NCI-H1105 treated with DMSO at 0.1 percent for 48 hours (cell line): Measurements from ENCODE around the gene POC1A.
A peak's percentile ranks its signal among the peaks of the same experiment; 100 is the strongest.

Experiments used
- DNase-seq: peaks from one replicate; lab custom pipeline; 2025; lab: John Stamatoyannopoulos, UW

Gene POC1A

DNA sequence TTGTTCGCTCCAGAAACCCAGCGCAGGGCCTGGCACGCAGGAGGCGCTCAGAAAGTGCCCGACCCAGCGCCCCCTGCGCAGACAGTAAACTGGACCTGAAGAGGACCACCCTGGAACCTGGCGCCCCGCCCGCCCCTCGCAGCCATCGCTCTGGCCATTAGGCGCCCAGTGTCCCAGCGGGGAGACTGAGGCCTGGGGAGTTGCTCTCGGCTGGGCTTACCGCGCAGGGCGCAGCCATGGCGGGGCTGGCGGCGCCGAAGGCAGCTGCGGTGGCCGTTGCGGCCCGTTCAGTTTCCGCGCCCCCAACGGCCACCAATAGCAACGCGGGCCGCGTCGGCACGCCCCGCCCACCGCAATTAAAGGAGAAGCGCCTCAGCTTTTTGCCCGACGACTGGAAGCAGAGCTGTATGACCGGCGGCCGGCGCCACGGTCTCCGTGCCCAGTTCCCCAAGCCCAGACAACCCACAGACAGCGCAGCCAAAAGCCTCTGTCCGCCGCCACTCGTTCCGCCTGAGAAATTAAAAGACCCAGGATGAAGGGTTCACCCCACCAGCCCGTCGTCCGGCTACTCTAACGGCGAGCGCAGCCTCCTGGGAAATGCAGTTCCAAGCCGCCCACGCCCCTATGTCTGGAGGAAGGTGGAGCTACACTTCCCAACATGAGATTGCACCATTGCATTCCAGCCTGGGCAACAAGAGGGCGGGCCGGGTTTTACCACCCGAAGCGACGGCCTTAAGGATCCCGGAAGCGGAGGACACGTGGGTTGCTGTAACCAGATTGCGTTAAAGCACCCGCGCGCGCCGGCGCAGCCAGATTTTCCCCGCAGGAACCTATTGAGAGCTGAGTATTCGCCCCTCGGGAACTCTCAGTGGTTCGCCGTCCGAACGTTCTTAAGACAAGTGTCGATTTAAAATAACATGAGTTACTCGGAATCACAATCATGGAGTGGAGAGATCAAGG is at the start of gene POC1A:
Gene POC1A (minus strand): TSS at position 289 of the 960 bp plus-strand sequence. CDS start 51 bp downstream, at position 238.
- peak; percentile 85 for DNase-seq

GRCh38 chr3:52203701-52204100 is 49.5 kb upstream of the POC1A start:
- no peak for DNase-seq

- DNase-seq, result no peak
Observed at GRCh38 chr3:52202384-52203077, 48.3 kb upstream of the POC1A start.

- DNase-seq, result no peak
Observed at GRCh38 chr3:52200981-52201679, 46.9 kb upstream of the POC1A start.

- no peak for DNase-seq
Observed at GRCh38 chr3:52198643-52199608, 44.7 kb upstream of the POC1A start.

- DNase-seq, result peak; percentile 66
Observed at GRCh38 chr3:52197842-52198625, 43.8 kb upstream of the POC1A start, which contains the start of gene ALAS1. ALAS1 (plus strand) TSS chr3:52198160; CDS start chr3:52199242, 1,082 bp downstream.

GRCh38 chr3:52197499-52197841 is 43.2 kb upstream of the POC1A start:
- DNase-seq, result no peak

DNA sequence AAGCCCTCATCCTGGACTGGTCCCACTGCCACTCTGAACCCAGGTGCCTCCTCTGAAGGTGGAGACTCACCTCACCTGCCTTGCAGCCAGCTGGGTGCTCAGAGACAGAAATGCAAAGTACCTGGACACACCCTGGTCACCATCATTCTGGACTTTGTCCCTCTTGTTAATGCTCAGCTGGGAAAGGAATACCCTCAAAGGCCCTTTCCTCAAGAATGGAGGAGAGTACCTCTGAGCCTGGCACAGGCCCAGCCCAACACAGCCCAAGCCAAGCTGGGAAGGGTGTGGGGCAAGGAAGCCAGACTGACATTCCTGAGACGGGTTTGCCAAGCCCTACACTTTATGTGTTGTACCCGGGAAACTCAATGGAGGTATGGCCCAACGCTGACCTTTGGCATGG is 42.8 kb upstream of the POC1A start:
- DNase-seq, result no peak

GRCh38 chr3:52195823-52196331 is 41.7 kb upstream of the POC1A start:
- DNase-seq, result no peak

- DNase-seq, result no peak
Observed at GRCh38 chr3:52195291-52195597, 41.0 kb upstream of the POC1A start.

DNA sequence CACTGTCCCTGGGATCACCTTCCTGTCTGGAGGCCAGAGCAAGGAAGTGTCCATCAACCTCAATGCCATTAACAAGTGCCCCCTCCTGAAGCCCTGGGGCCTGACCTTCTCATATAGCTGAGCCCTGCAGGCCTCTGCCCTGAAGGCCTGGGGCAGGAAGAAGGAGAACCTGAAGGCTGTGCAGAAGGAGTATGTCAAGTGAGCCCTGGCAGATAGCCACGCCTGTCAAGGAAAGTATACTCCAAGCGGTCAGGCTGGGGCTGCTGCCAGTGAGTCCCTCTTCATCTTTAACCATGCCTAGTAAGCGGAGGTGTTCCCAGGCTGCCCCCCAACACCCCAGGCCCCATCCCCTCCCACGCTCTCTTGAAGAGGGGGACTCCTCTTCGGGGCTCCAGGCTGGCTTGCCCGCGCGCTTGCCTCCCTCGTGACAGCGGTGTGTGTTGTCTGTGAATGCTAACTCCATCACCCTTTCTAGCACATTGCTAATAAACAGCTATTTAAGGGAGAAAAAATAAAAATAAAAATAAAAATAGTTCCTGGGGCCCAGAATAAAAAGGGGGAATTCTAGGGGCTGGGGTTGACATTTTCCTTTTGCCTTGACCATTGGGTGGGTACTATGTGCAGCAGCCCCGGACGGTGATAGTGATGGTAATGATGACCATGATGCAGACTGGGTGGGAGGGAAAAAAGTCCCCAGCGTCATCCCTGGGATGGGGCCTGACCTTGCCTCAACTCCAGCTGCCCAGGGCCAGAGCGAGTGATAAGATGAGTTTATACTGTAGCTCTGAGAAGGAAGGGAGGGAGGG is 40.5 kb upstream of the POC1A start:
- DNase-seq, result no peak

- DNase-seq, result no peak
Observed at GRCh38 chr3:52193065-52193464, 38.8 kb upstream of the POC1A start.

DNA sequence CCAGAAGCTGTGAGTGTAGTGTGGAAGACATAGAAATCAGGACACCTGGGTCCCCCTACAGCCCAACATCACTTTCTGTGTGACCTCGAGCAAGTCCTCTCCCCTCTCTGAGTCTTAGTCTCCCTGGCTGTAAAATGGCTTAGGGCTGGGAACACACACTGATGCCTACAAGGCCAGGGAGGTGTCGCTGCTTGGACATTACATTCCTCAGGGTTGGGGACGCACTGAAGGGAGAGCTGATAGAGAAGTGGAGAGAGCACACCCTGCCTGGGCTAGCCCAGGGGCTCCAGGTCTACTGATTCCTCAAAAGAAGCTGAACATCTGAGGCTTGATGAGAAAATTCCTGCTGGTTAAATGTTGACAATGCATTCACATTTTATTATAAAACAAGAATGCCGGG is 37.4 kb upstream of the POC1A start:
- no peak for DNase-seq

- no peak for DNase-seq
Observed at GRCh38 chr3:52190294-52191074, 36.3 kb upstream of the POC1A start.

DNA sequence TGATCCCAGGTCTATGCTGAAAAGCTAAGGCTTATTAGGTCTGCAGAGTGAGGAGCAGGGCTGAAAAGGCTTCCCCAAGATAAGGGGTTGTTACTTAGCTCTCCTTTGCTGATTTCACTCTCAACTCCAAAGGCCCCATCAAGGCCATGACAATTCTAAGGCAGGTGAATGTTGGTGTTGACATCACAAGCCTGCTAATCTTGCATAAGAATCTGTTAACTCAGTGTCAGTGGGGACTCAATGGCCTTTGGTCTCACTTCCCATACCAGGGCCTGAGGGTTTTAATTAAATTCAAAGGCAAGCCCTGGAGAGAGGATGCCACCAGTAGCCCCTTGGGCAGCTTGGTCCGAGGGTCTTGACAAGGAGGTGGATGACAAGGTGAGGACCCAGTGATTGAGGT is 34.3 kb upstream of the POC1A start:
- no peak for DNase-seq

- no peak for DNase-seq
Observed at GRCh38 chr3:52186729-52187128, 32.5 kb upstream of the POC1A start.

- DNase-seq, result no peak
Observed at GRCh38 chr3:52185837-52186236, 31.6 kb upstream of the POC1A start.

GRCh38 chr3:52185311-52185710 is 31.1 kb upstream of the POC1A start:
- no peak for DNase-seq

DNA sequence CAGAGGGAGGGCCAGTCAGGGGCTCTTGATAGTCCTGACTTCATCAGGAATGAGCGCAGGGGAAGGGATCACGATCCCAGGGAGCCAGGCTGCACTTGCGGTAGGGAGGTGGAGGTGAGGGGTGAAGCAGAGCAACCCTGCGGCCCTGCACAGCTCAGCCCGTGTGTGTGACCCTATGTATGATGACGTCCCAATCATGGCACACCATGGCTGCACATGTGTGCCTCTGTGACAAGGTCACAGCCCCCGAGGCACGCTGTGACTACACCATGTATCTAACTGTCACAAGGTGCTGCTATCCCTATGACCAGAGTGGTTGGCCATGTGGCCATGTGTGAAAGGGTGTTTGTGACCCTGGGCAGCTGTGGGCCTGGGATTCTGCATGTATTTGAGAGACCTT is 30.5 kb upstream of the POC1A start:
- no peak for DNase-seq
